RWPE2 (cell line): ENCODE measurements around the gene PIERCE2.

Experiments used
- ATAC-seq: fragments of 200-7000 bp; cut with Tn5 transposase; 3 replicates; pipeline ENCODE4 v1.9.1; 2021; ENCODE audit warnings: low read depth
- DNase-seq: peaks from one replicate; pipeline ENCODE4 v3.0.0-alpha.2; 2020; ENCODE audit warnings: low spot score
- H3K27ac ChIP-seq: fragments of 450-650 bp; 2 replicates; pipeline ENCODE4 v1.5.1; 2017; ENCODE audit warnings: mild to moderate bottlenecking; ENCODE audit not compliant: poor library complexity, severe bottlenecking
- H3K27me3 ChIP-seq: fragments of 250-450 bp; sonication (Bioruptor Pico); 2 replicates; pipeline ENCODE4 v1.5.1; 2021; ENCODE audit warnings: mild to moderate bottlenecking, moderate library complexity; ENCODE audit not compliant: insufficient read depth, poor library complexity, severe bottlenecking
- H3K36me3 ChIP-seq: fragments of 250-450 bp; sonication (Bioruptor Pico); 2 replicates; pipeline ENCODE4 v1.5.1; 2020; ENCODE audit warnings: low read depth, mild to moderate bottlenecking, moderate library complexity
- H3K4me1 ChIP-seq: fragments of 250-450 bp; sonication (Bioruptor Pico); 2 replicates; pipeline ENCODE4 v1.5.1; 2021; ENCODE audit warnings: mild to moderate bottlenecking, moderate library complexity; ENCODE audit not compliant: insufficient read depth, poor library complexity, severe bottlenecking
- H3K4me3 ChIP-seq: fragments of 250-450 bp; sonication (Bioruptor Pico); 2 replicates; pipeline ENCODE4 v1.5.1; 2021; ENCODE audit warnings: mild to moderate bottlenecking, moderate library complexity; ENCODE audit not compliant: severe bottlenecking
- H3K9me3 ChIP-seq: fragments of 250-450 bp; sonication (Bioruptor Pico); 2 replicates; pipeline ENCODE4 v1.5.1; 2021; ENCODE audit warnings: mild to moderate bottlenecking, moderate library complexity; ENCODE audit not compliant: severe bottlenecking
- CTCF ChIP-seq: fragments of 450-650 bp; IDR thresholded peaks from one replicate; pipeline ENCODE4 v1.5.1; 2017; ENCODE audit warnings: mild to moderate bottlenecking, moderate library complexity; ENCODE audit not compliant: poor library complexity, severe bottlenecking

Gene PIERCE2

DNA sequence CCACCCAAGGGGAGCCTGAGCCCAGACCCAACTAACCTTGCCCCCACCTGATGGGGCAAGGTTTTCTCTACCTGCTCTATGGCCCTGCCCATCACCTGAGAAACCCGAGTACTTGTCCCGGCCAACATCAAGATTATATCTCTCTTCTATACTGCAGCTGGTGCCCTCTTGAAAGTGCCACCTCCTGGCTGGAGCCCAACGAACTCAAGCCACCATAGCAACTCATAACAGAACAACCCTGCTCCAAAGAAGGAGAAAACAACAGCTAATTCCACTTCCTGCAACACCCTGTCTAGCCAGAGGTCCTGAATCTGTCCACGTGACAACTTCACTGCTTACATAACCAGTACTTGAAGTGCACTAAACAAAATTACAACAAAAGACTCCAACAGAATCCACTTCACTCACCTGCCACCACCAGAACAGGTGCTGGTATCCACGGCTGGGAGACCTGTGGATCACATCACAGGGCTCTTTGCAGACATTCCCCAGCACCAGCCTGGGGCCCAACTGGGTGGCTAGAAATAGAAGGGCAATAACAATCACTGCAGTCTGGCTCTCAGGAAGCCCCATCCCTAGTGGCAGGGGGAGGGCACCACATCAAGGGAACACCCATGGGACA is 49.2 kb downstream of the PIERCE2 start:
- H3K27ac ChIP-seq = no peak overlapping the region
- ATAC-seq (no peak), DNase-seq (no peak)
- H3K27me3 ChIP-seq = no peaks in the 10 kb centered on the region
- TF ChIP-seq CTCF = no peak
- H3K4me1 ChIP-seq = peaks cover under 1% of the 10 kb centered on the region
- H3K9me3 ChIP-seq = no peaks in the 10 kb centered on the region
- no peak overlapping the region for H3K4me3 ChIP-seq
- no peaks in the 10 kb centered on the region for H3K36me3 ChIP-seq

GRCh38 chr15:55461447-55461846 is 53.2 kb downstream of the PIERCE2 start:
- no peaks in the 10 kb centered on the region for H3K9me3 ChIP-seq
- no peak for TF ChIP-seq CTCF
- H3K27me3 ChIP-seq = no peaks in the 10 kb centered on the region
- H3K27ac ChIP-seq = no peak overlapping the region
- no peak overlapping the region for H3K4me3 ChIP-seq
- no peaks in the 10 kb centered on the region for H3K36me3 ChIP-seq
- ATAC-seq (no peak), DNase-seq (no peak)
- H3K4me1 ChIP-seq = no peaks in the 10 kb centered on the region

DNA sequence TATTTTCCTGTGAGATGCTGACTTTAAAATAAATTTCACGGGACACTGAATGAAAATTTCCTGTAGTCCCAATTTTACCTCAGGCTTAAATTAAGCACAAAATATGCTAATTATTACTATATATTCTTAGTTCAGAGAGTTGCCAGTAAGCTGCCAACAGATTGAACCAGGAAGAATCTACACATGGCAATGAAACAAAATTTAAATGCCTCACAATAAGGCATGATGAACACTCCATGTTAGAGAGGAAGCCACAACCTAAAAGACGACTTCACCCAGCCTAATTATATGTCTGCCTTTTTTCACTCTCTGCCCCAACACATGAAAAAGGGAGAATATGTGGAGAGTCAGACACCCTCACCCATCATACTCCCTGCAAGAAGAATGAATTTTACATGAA is 60.0 kb downstream of the PIERCE2 start:
- Histone ChIP-seq H3K9me3 (no peaks in the 10 kb centered on the region), H3K27ac (no peak overlapping the region), H3K4me3 (no peak overlapping the region), H3K36me3 (no peaks in the 10 kb centered on the region), H3K4me1 (no peaks in the 10 kb centered on the region), H3K27me3 (no peaks in the 10 kb centered on the region)
- no peak for TF ChIP-seq CTCF
- ATAC-seq = no peak
- DNase-seq = no peak
